ENCODE data around the gene PSME2.
A peak's percentile ranks its signal among the peaks of the same experiment; 100 is the strongest.
"Not testable (repeated sequence)": the region's sequence is repeated elsewhere in the genome, so short reads cannot be mapped to it uniquely, and the experiment has no call there.

Gene PSME2

DNA sequence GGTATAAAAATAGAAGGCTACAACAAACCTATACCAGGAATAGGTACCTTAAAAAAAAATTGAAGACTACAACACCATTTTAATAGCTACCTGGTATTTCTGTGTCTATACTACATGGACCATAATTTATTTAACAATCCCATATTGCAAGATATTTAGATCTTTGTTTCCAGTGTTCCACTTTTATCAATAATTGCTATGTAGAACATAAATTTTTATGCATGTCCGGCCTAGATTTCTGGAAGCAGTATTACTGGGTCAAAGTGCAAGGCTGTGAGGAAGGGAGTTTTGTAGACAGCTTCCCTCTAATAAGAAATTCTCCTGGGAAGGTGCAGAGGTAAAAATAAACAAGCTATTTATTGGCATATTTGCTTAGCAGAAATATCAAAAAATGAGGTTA, 35.9 kb downstream of the PSME2 start:
- DNase-seq, result no peak

DNA sequence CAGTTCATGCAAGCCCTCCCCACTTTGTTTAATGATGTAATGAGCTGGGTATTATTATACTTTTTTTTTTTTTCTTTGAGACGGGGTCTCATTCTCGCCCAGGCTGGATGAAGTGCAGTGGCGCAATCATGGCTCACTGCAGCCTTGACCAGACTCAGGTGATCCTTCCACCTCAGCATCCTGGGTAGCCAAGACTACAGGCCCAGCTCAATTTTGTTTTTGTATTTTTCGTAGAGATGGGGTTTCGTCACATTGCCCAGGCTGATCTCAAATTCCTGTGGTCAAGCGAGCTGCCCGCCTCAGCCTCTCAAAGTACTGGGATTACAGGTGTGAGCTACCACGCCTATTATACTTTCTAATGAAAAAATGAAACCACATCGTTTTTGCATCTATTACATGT, 36.4 kb downstream of the PSME2 start:
- no peak for DNase-seq

DNA sequence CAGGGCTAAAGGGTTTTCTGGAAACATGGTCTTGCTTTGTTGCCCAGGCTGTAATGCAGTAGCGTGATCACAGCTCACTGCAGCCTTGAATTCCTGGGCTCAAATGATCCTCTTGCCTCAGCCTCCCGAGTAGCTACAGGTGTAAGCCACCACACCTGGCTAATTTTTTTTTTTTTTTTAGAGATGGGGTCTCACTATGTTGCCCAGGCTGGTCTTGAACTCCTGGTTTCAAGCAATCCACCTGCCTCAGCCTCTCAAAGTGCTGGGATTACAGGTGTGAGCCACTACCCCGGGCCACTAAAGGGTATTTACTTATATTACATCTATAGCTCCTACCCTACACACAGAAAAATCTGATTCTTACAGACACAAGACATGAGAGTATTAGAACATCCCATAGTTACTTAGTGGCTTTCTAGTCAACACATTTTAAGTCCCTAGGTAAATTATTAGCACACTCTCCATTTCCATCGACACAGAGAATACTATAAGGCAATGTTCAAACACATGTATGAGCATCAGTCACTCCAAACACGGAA, 38.0 kb downstream of the PSME2 start:
- no peak for DNase-seq

DNA sequence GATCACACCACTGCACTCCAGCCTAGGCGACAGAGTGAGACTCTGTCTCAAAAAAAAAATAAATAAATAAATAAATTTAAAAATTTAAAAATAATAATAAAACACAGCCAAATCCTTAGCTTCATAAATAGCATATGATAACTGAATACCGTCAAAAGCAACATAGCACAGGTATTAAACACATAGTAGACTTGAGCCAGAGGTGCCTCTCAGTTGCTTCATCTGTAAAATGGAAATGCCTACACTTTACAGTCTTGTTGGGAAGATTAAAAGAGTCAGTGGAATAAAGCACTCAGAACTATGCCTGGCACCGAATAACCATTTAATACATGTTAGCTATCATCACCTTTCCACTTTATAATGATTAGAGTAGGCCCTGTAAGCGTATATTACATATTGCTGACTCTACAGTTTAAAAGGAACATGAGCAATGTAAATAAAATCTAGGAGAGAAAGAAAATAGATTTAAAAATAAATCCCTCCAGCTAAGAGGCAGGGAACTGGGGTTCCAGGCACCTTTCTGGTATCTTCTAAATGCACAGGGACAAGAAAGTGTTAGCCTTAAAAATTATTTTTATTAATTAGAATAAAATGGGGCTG, 39.6 kb downstream of the PSME2 start:
- no peak for DNase-seq

DNA sequence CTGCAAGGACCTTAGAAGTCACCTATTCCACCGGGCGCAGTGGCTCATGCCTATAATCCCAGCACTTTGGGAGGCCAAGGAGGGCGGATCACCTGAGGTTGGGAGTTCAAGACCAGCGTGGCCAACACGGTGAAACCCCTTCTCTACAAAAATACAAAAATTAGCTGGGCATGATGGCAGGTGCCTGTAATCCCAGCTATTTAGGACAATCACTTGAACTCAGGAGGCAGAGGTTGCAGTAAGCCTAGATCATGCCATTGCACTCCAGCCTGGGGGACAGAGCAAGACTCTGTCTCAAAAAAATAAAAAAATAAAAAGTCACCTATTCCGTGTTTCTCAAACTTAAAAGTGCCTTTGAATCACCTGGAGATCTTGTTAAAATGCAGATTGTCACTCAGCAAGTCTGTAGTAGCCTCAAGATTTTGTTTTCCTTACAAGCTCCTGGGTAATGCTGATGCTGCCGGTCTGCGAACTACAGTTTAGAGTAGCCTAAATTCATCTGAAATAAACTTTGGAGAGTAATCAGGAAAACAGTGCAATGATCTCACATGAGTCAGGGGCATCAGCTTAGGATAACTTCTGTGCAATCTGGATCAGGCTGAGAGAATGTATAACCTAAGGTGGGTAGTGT, 40.7 kb downstream of the PSME2 start:
- DNase-seq, result not testable (repeated sequence)

DNA sequence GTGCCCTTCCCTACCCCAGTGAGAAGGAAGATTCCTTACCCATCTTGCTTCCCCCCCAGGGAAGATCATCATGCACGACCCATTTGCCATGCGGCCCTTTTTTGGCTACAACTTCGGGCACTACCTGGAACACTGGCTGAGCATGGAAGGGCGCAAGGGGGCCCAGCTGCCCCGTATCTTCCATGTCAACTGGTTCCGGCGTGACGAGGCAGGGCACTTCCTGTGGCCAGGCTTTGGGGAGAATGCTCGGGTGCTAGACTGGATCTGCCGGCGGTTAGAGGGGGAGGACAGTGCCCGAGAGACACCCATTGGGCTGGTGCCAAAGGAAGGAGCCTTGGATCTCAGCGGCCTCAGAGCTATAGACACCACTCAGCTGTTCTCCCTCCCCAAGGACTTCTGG, 43.0 kb downstream of the PSME2 start:
- no peak for DNase-seq

DNA sequence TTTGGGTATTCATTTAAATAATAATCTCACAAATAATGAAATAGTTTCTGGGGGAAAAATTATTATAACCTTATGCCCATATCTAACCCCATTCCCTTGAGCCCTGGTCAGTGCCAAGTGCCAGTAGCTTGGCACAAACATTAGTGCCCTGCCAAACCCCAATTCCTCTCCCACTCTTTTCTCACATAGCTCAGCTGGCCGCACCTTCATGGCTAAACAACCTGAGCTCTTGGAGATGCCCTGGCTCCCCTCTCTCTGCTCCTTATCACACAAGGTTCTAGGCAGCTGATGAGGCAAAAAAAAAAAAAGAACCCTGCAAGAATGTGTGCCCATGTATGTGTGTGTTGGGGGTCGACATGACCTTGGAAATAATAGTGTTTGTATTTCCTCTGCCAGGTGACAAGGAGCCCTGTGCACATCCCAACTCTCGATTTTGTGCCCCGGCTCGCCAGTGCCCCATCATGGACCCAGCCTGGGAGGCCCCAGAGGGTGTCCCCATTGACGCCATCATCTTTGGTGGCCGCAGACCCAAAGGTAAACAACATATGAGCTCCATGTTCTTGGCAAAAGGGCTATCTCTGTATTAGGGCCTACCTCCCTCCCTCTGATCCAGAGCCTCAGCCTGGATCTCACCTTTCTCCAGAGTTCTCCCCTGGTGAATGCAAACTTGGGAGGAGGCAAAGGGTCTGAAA, 43.9 kb downstream of the PSME2 start:
- DNase-seq, result no peak

DNA sequence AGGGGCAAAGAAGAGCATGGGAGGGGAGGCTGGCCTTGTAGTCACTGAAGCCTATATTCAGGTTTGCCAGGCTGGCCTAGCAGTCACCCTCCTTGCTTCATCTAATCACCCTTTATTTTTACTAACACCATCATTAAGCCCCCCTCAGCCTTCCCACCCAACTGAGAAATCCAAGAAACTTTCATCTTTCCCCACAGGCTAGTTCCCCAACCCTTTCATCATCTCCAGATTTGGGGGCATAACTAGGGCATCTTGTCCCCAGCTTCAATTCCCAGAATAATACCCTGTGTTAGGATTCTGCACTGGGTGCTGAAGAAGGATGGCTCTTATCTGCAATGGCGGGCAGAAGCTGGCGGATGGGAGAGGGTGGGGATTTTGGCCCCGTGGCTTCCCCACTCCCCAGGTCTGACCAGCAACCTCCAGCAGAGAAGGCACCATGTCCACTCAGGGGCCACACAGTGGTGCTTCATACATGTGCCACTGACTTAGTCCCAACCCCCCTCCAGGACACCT, 45.4 kb downstream of the PSME2 start:
- DNase-seq, result no peak

DNA sequence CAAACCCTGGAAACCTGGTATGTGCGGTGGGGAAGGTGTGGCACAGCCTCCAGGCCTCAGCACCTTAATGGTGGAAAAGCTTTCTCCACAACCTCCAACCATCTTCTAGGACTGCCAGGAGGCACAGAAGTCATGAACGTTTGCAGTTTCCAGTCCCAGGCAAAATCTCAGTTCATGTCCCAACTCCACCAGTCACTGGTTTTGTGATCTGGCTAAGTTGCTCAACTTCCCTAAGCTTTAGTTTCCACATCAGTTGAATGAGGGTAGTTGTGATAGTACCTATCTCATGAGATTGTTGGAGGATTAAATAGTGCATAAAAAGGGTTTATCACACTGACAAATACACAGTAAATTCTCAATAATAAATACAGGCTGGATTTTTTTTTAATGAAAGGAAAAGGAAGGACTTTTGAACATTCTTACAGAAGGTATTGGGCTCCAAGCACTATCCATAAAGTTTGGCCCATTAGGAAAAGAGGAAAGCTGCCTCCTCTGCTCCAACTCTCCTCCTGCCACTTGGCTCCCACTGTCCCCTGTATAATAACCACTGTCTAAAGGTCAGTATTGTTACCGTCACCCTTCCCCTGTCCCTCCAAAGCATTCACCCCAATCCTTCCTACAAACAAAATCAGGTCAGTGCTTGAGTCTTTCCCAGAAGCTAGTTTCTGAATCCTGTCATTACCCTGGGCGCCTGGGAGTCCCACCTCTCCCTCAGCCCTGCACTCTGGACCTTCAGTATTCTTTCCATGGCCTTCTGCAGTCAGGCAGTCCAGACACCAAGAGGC, 46.0 kb downstream of the PSME2 start:
- no peak for DNase-seq

DNA sequence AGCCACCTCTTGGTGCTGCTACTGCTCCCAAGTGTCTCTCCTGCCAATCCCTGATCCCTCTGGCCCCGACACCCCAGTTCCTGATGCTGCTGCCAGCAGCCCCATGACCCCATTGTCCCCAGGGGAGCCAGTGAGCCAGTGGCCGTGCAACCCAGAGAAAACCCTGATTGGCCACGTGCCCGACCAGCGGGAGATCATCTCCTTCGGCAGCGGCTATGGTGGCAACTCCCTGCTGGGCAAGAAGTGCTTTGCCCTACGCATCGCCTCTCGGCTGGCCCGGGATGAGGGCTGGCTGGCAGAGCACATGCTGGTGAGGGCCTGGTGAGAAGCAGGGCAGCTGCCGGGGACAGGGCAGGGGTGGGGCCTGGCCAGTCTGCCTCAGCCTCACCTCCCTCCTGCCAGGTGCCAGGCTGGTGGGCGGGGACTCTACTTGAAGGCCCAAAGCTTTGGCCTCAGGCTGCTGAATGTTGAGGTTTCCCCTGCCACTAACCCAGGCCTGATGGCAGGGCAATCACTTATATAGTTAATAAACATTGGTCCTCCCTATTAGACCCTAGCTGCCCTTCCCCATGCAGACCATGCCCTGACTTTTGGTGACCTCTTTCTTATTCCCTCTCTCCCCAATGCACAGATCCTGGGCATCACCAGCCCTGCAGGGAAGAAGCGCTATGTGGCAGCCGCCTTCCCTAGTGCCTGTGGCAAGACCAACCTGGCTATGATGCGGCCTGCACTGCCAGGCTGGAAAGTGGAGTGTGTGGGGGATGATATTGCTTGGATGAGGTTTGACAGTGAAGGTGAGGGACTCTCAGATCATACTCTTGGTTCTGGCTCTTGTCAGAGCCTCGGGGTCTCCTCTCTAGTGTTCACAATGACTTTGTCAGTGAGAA, 47.2 kb downstream of the PSME2 start:
- no peak for DNase-seq

DNA sequence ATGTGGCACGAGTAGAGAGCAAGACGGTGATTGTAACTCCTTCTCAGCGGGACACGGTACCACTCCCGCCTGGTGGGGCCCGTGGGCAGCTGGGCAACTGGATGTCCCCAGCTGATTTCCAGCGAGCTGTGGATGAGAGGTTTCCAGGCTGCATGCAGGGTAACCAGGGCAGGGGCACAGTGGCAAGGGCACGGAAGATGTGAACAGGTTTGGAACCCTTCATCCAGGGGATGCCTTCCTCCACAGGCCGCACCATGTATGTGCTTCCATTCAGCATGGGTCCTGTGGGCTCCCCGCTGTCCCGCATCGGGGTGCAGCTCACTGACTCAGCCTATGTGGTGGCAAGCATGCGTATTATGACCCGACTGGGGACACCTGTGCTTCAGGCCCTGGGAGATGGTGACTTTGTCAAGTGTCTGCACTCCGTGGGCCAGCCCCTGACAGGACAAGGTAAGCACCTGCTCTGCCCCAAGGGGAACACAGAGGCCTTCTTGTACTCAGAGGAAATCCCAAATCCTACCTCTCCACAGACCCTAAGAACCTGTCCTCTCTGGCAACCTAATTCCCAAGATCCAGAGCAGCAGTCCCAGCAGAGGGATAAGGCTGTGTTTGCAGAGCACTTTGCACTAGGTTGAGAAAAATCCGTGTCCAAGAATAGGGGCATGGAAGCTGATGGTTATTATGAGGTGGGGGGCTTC, 48.0 kb downstream of the PSME2 start:
- no peak for DNase-seq

DNA sequence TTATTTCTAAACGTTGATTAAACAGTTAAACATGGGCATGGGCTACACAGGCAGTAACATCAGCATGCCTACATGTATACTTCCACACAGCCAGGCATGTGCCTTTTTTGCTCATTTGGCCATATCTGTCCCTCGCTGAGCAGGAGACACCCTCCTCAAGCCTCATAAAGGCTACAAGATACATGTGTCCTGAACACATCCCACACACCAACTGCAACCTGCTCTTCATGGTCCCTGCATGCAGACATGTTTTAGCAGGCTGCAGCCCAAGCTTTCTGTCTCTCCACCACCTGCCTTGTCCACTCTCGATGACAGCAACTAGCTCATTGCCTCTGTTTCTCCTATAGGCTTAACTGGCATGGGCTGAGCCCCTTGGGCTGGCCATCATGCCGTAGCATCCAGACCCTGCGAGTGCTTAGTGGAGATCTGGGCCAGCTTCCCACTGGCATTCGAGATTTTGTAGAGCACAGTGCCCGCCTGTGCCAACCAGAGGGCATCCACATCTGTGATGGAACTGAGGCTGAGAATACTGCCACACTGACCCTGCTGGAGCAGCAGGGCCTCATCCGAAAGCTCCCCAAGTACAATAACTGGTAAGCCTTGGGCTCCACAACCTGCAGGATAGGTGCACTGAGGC, 49.7 kb downstream of the PSME2 start:
- no peak for DNase-seq

DNA sequence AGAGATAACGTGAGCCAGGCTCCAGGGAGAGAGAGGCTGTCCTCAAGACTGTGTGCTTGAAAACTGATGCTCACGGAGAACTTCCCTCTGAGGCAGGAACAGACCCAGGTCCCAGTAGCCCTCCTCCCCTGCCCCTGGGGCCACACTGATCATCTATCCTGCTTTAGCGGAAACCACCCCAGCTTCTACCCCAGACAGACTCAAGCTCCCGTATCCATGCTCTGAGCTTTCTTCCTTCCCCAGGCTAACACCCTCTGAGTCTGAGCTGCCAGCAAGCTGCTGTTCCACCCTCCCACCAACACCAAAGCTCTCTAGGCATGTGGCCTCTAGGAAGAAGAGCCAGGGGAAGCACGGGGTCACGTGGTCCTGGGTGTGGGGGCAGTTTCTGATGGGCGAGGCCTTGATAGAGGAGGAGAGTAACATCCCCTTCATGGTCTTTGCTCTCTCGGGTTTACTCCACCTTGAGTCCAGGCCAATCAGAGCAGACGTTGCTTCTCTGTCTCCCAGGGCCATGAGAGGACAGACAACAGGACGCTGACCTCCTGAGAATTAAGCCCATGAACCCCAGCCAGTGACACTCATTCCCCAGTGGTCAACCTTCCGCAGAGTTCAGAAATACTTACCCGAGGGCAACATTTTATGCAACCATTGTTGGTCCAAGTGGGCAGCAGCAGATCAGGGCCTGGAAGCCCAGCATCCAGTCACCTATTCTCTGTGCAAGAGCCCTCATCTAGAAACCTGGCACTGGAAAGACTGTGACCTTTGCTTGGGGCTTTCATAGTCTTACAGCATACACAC, 50.9 kb downstream of the PSME2 start:
- no peak for DNase-seq

DNA sequence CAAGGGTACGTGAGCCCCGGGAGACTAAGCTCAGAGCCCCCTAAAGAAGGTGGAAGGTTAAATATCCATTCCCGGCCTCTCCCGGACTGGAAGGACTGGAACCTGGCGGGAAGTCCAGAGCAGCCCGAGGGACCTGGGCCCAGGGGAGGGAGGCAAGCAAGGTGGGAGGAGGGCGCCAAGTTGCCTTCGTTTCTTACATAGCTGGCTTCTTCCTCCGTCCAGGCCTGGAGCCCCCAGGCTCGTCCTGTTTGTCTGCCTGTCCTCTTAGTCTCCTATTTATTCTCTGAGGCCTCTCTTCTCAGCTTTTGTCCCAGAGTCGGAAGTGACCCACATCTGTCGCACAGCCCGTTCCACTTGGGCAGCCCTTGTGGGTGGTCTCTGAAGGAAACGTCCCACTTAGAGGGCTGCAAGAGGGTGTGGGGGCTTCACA, 51.6 kb downstream of the PSME2 start:
- DNase-seq, result no peak

DNA sequence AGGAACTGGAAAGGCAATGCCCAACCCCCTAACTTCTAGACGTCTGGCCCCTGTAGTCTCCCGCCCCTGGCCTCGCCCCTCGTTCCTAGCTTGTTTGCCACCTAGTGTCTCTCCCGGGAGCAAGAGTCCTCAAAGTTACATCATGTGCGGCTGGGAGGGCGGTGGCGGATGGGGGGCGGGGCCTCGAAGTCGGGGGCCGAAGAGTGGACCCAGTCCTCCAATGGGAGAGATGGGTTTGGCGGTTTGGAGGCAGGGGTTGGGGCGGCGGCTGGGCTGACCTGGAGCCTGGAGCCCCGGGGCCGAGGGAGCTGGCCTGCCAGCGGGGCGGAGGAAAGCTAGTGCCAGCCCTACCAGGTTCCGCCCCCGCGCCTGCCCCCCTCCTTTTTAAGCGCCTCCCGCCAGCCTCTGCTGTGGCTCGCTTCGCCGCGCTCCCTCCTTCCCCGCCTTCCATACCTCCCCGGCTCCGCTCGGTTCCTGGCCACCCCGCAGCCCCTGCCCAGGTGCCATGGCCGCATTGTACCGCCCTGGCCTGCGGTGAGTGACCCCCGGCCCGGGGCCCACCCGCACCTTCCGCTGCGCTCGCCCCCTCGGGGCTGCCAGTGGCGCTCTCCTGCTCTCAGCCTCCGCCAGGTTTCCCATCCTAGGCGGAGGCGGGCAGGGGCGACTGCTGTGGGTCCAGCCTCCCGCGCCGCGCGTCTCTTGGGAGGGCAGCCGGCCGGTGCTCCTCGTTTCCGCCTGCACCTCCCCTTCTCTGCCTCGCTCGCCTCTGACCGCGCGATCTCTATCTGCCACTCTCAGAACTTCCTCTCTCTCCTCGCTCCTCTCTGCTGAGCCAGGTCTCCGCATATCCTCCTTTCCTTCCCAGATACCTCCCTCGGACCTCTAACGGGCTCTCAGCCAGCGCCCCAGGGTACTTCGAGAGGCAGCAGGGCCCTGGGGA, 52.2 kb downstream of the PSME2 start, which contains the start of gene PCK2:
PCK2 (plus strand) TSS at position 411 of the 940 bp plus-strand sequence; CDS start at position 506, 95 bp downstream.
- peak; percentile 90 for DNase-seq

Data from femur (tissue), 1 donor.